IPS DF 4.7 (cell line): ENCODE data around the gene CACNB1.

ENCODE experiments used
- DNase-seq: peaks from one replicate; pipeline ENCODE4 v3.0.0-alpha.2; 2013; ENCODE audit warnings: low spot score; ENCODE audit errors: extremely low read depth

The CACNB1 gene

GRCh38 chr17:39225959-39226683 is 28.7 kb upstream of the CACNB1 start:
- no peak for DNase-seq

- DNase-seq = no peak
Measured at GRCh38 chr17:39225308-39225958, 28.0 kb upstream of the CACNB1 start, which contains the start of gene STAC2. TSS of gene STAC2 (minus strand) at chr17:39225945. CDS start at chr17:39225502, 443 bp downstream.

- no peak for DNase-seq
Measured at GRCh38 chr17:39224778-39225307, 27.4 kb upstream of the CACNB1 start.

- no peak for DNase-seq
Measured at GRCh38 chr17:39223907-39224777, 26.7 kb upstream of the CACNB1 start.

GRCh38 chr17:39222866-39223834 is 25.7 kb upstream of the CACNB1 start:
- no peak for DNase-seq

GRCh38 chr17:39222151-39222550 is 24.7 kb upstream of the CACNB1 start:
- DNase-seq = no peak

- DNase-seq = no peak
Measured at GRCh38 chr17:39221572-39221971, 24.1 kb upstream of the CACNB1 start.

- DNase-seq = no peak
Measured at GRCh38 chr17:39219647-39220154, 22.2 kb upstream of the CACNB1 start.

- no peak for DNase-seq
Measured at GRCh38 chr17:39218906-39219305, 21.4 kb upstream of the CACNB1 start.

- no peak for DNase-seq
Measured at GRCh38 chr17:39217734-39218369, 20.4 kb upstream of the CACNB1 start.

GRCh38 chr17:39213852-39214251 is 16.4 kb upstream of the CACNB1 start:
- no peak for DNase-seq

- no peak for DNase-seq
Measured at GRCh38 chr17:39212841-39213480, 15.5 kb upstream of the CACNB1 start.

GRCh38 chr17:39212195-39212810 is 14.8 kb upstream of the CACNB1 start:
- no peak for DNase-seq

GRCh38 chr17:39210093-39210434 is 12.6 kb upstream of the CACNB1 start:
- no peak for DNase-seq

GRCh38 chr17:39209317-39210092 is 12.0 kb upstream of the CACNB1 start:
- no peak for DNase-seq

GRCh38 chr17:39208893-39209292 is 11.4 kb upstream of the CACNB1 start:
- DNase-seq = no peak

GRCh38 chr17:39208136-39208535 is 10.7 kb upstream of the CACNB1 start:
- no peak for DNase-seq

- no peak for DNase-seq
Measured at GRCh38 chr17:39205112-39205526, 7.7 kb upstream of the CACNB1 start.
